Measurements from ENCODE around the gene GHRHR. TPM values are rescaled to one million over a fixed set of nuclear protein-coding genes. Genes with fewer than 3 reads are reported as not detected.

GHRHR gene
- total and polyA plus RNA-seq, 10 of the 15 experiments (the other 5 are each of a cell fraction or from before 2014, with no cell fraction given), result not detected

GRCh38 chr7:30995536-30995935 lies 31.8 kb downstream of the GHRHR start:
- Histone ChIP-seq H3K4me3 (no peak overlapping the region), H3K36me3 (ENCODE audit: control insufficient read depth in 2 of 2, insufficient read depth in 2 of 2, low read length in 1 of 2) (no peaks in the 10 kb centered on the region), H3K27ac (ENCODE audit: control insufficient read depth, insufficient read depth) (no peak overlapping the region), H4K20me1 (ENCODE audit: control insufficient read depth, insufficient read depth) (no peaks in the 10 kb centered on the region), H3K79me2 (ENCODE audit: control insufficient read depth, insufficient read depth, low read length) (no peaks in the 10 kb centered on the region), H3K4me1 (ENCODE audit: control insufficient read depth, insufficient read depth, low read length) (no peaks in the 10 kb centered on the region), H3K9me3 (replicated peaks; ENCODE audit: control insufficient read depth, insufficient read depth, low read length) (no peaks in the 10 kb centered on the region; the same call in 2 of the 3 replicates), H2AFZ (ENCODE audit: control insufficient read depth, low read depth, low read length) (no peak overlapping the region), H3K9ac (ENCODE audit: control insufficient read depth, insufficient read depth, low read length) (no peak overlapping the region), H3K4me2 (ENCODE audit: control insufficient read depth, insufficient read depth) (no peak overlapping the region), H3K27me3 (replicated peaks in 1 of 2; ENCODE audit: control insufficient read depth in 2 of 2, insufficient read depth in 2 of 2, low read length in 1 of 2) (no peaks in the 10 kb centered on the region; a peak in 1 of 4 replicates)
- no peak for FAIRE-seq
- intact Hi-C loops (cut with micrococcal nuclease; ENCODE audit: unreplicated experiment) (no loop called here), in situ Hi-C loops (cut with MboI) (no loop called here)
- CTCF ChIA-PET, result interaction anchor here (1.2 to 1.8 kb wide), 3 partner anchors 10 to 13 kb away, joined by 3 to 4 read pairs (median 4); no protein-coding TSS in a partner anchor
- WGBS (ENCODE audit: insufficient coverage, insufficient replicate concordance, low lambda C conversion rate, missing lambda C conversion rate), result 37% methylated on average over 7 of the region's 7 CpGs
- POLR2A ChIA-PET, result no interaction called here
- no peak for TF ChIP-seq ELK1 (IDR thresholded peaks at IDR 0.05; ENCODE audit: low read depth, low read length)
- no peak for TF ChIP-seq YY1 (IDR thresholded peaks at IDR 0.05; ENCODE audit: low read depth, low read length)
- no peak for TF ChIP-seq ZBED1 (IDR thresholded peaks at IDR 0.05; ENCODE audit: borderline replicate concordance)
- TF ChIP-seq NFYA (IDR thresholded peaks at IDR 0.05; ENCODE audit: borderline replicate concordance, low read depth, low read length), result no peak
- TF ChIP-seq BCL3 (IDR thresholded peaks at IDR 0.05; ENCODE audit: borderline replicate concordance, insufficient read depth, low read depth, low read length, poor library complexity, severe bottlenecking), result no peak
- no peak for TF ChIP-seq BHLHE40 (IDR thresholded peaks at IDR 0.05; ENCODE audit: borderline replicate concordance in 1 of 2, low read depth in 2 of 2, low read length in 1 of 2)
- DNase-seq (ENCODE audit: low read depth, low spot score), result no peak
- no TSS peak for BruUV-seq (replicated peaks)
- RAD21 ChIA-PET (ENCODE audit: unreplicated experiment), result no interaction called here
- no peak for ATAC-seq
- SMC1A ChIA-PET (ENCODE audit: uncharacterized antibody, unreplicated experiment), result no interaction called here

All from GM12878 (cell line).